Measurements from ENCODE around the gene KRT36.

The KRT36 gene

DNA sequence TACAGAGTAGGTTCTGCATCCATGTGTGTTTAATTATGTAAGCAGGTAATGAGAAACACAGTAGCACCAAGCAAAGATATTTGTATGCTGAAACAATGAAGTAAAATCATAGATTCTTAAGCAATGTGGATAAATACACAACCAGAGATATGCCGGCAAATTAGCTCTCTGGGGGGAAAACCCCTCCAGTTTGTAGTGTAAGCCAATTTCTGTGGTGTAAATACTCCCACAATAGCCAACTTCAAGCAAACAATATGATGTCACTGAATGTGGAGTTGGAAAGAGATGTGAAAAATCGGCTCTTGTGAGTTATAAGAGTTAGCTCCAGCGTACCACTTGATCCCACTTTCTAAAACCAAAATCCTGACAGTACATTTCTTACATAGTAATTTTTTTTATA, 45.1 kb downstream of the KRT36 start:
- no peak for DNase-seq (ENCODE audit: insufficient read length, low spot score)
- FAIRE-seq: no peak

DNA sequence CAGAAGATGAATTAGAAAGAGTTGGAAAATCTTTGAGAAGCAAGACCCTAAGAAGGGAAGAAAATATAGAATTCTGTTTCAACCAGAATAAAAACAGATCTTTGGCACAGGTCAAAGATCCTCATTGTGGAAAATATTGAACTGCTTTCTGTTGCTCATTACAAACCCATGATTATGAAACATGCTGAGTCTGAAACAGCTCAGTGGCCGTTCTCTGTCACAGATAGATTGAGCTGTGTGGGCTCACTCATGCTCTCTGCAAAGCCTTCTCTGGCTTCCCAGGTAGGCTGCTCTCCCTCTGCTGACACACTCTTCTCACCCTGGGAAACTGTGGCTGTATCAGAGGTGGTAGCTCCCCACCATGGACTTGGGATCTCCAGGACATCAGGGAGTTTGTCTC, 45.5 kb downstream of the KRT36 start:
- DNase-seq (ENCODE audit: insufficient read length, low spot score) (no peak), FAIRE-seq (peak; percentile 28)

DNA sequence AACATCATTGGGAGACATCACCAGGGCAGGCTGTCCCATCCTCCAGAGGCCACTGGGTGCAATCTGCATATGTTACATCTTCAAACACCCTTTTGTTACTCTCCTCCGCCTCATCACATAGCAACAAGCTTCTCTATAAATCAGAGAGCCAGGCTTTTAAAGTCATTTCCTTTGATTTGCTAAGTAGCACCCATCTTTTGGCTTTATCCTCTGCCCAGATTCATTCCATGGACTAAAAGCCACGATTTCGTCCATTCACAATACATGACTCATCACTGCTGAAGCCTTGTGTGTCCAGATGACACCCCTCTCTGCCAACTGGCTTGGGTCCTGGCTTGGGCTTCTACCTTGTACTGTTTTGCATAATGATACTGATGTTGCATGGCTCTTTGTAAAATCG, 47.0 kb downstream of the KRT36 start:
- FAIRE-seq (peak; percentile 46), DNase-seq (ENCODE audit: insufficient read length, low spot score) (peak; percentile 45)

DNA sequence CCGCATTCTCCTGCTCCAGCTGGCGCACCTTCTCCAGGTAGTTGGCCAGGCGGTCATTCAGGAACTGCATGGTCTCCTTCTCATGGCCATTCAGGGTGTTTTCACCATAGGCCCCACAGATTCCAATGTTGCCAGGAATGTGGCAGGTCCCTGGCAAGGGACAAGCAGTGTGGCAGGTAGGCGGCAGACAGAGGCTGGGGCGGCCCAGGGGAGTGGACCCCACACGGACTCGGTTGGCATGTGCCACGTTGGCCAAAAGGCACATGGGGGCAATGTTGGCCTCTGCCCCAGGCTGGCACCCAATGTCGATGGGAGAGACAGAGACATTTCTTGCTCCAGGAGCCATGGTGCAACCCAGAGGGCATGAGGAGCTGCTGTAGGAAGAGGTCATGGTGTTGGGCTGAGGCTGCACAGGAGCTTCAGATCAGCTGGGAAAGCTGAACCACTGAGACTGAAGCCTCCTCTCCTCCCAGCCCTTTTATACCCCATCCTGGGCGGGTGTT, 49.1 kb downstream of the KRT36 start, which contains the start of gene KRT38:
KRT38 (minus strand) TSS at position 453 of the 503 bp plus-strand sequence; CDS start at position 391, 62 bp downstream.
- DNase-seq (ENCODE audit: insufficient read length, low spot score): no peak
- FAIRE-seq: peak; percentile 83

DNA sequence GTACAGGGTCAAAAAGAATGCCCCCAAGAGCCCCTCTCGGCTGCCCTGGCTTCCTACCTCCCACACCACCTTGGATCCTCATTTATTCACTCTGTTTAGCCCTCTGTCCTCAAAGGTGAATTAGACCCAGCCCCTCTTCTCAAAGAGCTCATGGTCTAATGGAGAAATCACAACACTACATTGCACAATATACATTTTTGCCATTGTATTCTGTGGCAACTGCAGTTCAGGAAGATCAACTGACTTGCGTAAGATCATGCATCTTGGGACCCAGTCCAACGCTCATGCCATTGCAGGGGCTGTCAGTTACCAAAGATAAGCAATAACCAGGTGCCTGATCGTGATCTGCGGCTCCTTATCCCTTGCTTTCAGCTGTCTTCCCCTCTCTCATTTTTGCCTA, 50.3 kb downstream of the KRT36 start:
- no peak for DNase-seq (ENCODE audit: insufficient read length, low spot score)
- no peak for FAIRE-seq

DNA sequence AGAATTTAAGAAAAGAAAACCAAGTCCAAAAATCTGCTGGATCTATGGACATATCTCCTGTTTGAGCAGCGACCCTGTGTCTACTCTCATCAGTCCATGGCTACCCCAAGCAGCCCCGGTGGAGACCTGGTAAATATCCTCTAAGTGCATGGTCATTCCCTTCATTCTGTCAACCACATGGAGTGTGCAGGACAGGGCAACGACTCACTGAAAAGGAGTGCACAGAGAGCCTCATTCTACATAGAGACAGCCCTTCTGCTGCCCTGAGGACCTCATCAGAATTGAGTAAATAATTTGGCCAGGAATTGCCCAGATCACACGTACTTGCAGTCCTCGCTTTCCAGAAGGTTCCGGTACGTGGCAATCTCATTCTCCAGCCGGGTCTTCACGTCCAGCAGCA, 51.9 kb downstream of the KRT36 start:
- DNase-seq (ENCODE audit: insufficient read length, low spot score) (no peak), FAIRE-seq (peak; percentile 20)

DNA sequence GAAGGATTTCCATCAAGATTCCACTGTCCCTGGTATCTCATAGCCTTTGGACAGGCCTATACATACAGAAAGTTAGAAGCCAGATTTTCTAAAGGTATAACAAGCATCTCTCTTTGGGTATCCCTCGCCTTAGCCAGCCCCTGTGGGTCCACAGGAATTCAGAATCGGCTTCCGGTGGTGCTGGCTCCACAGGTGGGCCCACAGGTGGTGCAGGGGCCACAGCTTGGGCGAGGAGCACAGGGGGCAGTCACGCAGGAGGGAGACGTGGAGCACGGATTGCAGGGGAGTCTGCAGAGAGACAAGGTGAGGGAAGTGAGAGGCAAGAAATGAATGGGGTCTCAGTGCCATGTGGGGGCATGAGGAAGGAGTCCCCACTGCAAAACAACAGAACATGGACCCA, 52.5 kb downstream of the KRT36 start:
- FAIRE-seq (no peak), DNase-seq (ENCODE audit: insufficient read length, low spot score) (no peak)
